Trophoblast cell (in vitro differentiated cells and primary cell): Measurements from ENCODE around the gene OR4M2. TPM values are rescaled to one million over a fixed set of nuclear protein-coding genes. Genes with fewer than 3 reads are reported as not detected.
"Not testable (repeated sequence)": the region's sequence is repeated elsewhere in the genome, so short reads cannot be mapped to it uniquely, and the experiment has no call there.

Experiments
- DNase-seq, 2 donors: peaks; one replicate each; pipeline ENCODE4 v3.0.0-alpha.2; 2016
- H2AFZ ChIP-seq: 2 replicates; pipeline ENCODE4 v1.6.1; 2013; ENCODE audit warnings: low read length, moderate library complexity, mild to moderate bottlenecking; ENCODE audit not compliant: insufficient read depth, poor library complexity
- H2AK5ac ChIP-seq: 2 replicates; pipeline ENCODE4 v1.6.1; 2013; ENCODE audit warnings: mild to moderate bottlenecking, low read length
- H2BK120ac ChIP-seq: 2 replicates; pipeline ENCODE4 v1.6.1; 2013; ENCODE audit warnings: low read length, mild to moderate bottlenecking, moderate library complexity; ENCODE audit not compliant: insufficient read depth, poor library complexity
- H2BK12ac ChIP-seq: 2 replicates; pipeline ENCODE4 v1.6.1; 2013; ENCODE audit warnings: mild to moderate bottlenecking, low read length, moderate library complexity
- H2BK5ac ChIP-seq: 2 replicates; pipeline ENCODE4 v1.6.1; 2013; ENCODE audit warnings: low read length, low read depth, moderate library complexity, mild to moderate bottlenecking; ENCODE audit not compliant: poor library complexity
- H3K14ac ChIP-seq: 2 replicates; pipeline ENCODE4 v1.6.1; 2013; ENCODE audit warnings: mild to moderate bottlenecking, low read length
- H3K18ac ChIP-seq: 2 replicates; pipeline ENCODE4 v1.6.1; 2013; ENCODE audit warnings: mild to moderate bottlenecking, low read length
- H3K23ac ChIP-seq: 2 replicates; pipeline ENCODE4 v1.6.1; 2013; ENCODE audit warnings: low read length
- H3K27ac ChIP-seq: 2 replicates; pipeline ENCODE4 v1.5.1; 2013; ENCODE audit warnings: low read depth, mild to moderate bottlenecking, inconsistent platforms, low read length, moderate library complexity
- H3K27me3 ChIP-seq: 2 replicates; pipeline ENCODE4 v1.6.1; 2013; ENCODE audit warnings: inconsistent platforms, mild to moderate bottlenecking, low read length, moderate library complexity; ENCODE audit not compliant: insufficient read depth
- H3K36me3 ChIP-seq, 2 experiments: 1 replicate in 1 of 2; 2 replicates in 1 of 2; pipeline ENCODE4 v1.6.1; 2013; ENCODE audit warnings: low read length in 2 of 2, mild to moderate bottlenecking in 2 of 2, moderate library complexity in 1 of 2; ENCODE audit not compliant: insufficient read depth in 2 of 2, control insufficient read depth in 1 of 2
- H3K4ac ChIP-seq: 2 replicates; pipeline ENCODE4 v1.6.1; 2013; ENCODE audit warnings: low read depth, mild to moderate bottlenecking, low read length, moderate library complexity
- H3K4me1 ChIP-seq, 2 experiments: 1 replicate in 1 of 2; 2 replicates in 1 of 2; pipeline ENCODE4 v1.6.1; 2013; ENCODE audit warnings: low read length in 2 of 2, mild to moderate bottlenecking in 2 of 2, moderate library complexity in 1 of 2; ENCODE audit not compliant: insufficient read depth in 2 of 2, control insufficient read depth in 1 of 2
- H3K4me2 ChIP-seq: 2 replicates; pipeline ENCODE4 v1.6.1; 2013; ENCODE audit warnings: inconsistent platforms, mild to moderate bottlenecking, low read length, moderate library complexity
- H3K4me3 ChIP-seq: 2 replicates; pipeline ENCODE4 v1.5.1; 2013; ENCODE audit warnings: mild to moderate bottlenecking, low read depth, low read length, inconsistent platforms
- H3K79me1 ChIP-seq: one replicate; pipeline ENCODE4 v1.6.1; 2013; ENCODE audit warnings: low read length
- H3K79me2 ChIP-seq: 2 replicates; pipeline ENCODE4 v1.6.1; 2013; ENCODE audit warnings: low read length, mild to moderate bottlenecking; ENCODE audit not compliant: control insufficient read depth, insufficient read depth, poor library complexity
- H3K9ac ChIP-seq: 2 replicates; pipeline ENCODE4 v1.6.1; 2013; ENCODE audit warnings: mild to moderate bottlenecking, low read length
- H3K9me3 ChIP-seq: 2 replicates; pipeline ENCODE4 v1.6.1; 2013; ENCODE audit warnings: low read depth, mild to moderate bottlenecking, control low read depth, inconsistent platforms, low read length; ENCODE audit not compliant: insufficient read depth
- H4K12ac ChIP-seq: 2 replicates; pipeline ENCODE4 v1.6.1; 2013; ENCODE audit warnings: low read depth, mild to moderate bottlenecking, low read length, moderate library complexity
- H4K8ac ChIP-seq: 2 replicates; pipeline ENCODE4 v1.6.1; 2013; ENCODE audit warnings: low read depth, mild to moderate bottlenecking, low read length, moderate library complexity
- H4K91ac ChIP-seq: one replicate; pipeline ENCODE4 v1.6.1; 2013; ENCODE audit warnings: low read depth, mild to moderate bottlenecking, low read length, moderate library complexity
- WGBS: extraction: QIAGEN DNeasy Blood & Tissue Kit; methylation state at CpG from one replicate; pipeline ENCODE4 v1.1.7; 2013; ENCODE audit warnings: missing lambda C conversion rate; ENCODE audit not compliant: insufficient read length, insufficient coverage; ENCODE audit errors: extremely low coverage; 5-methylcytosine and 5-hydroxymethylcytosine counted together
- polyA plus RNA-seq: library from polyadenylated mRNA; stranded (reverse); fragments of 200-250 nt; gene quantifications from 2 replicates; pipeline ENCODE4 v1.2.3, GENCODE V29; 2013

The OR4M2 gene, protein sequence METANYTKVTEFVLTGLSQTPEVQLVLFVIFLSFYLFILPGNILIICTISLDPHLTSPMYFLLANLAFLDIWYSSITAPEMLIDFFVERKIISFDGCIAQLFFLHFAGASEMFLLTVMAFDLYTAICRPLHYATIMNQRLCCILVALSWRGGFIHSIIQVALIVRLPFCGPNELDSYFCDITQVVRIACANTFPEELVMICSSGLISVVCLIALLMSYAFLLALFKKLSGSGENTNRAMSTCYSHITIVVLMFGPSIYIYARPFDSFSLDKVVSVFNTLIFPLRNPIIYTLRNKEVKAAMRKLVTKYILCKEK
- not detected in 2 replicates for polyA plus RNA-seq

DNA sequence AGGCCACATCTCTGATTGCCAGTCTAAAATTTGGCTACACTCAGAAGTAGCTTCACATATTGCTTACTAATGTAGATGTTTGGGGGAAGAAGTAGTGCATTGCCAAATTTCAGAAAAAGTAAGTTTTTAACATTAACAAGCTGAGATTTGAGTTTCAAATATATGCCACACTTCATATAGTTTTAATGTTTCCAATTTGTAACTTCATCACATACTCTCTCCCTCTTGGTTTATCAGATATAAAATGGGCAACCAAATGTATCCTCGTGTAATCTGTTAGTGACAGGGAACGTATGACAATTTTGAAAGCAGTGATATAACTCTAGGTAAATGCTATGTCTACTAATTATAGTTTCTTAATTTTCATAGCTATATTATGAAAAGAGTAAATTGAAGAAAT, at the start of gene OR4M2:
Gene OR4M2, plus strand, starts transcription at position 301 of the 400 bp plus-strand sequence. Its CDS starts 98 bp downstream, at position 399.
- not testable (repeated sequence) for H4K12ac ChIP-seq, H3K36me3 ChIP-seq, H3K27me3 ChIP-seq, H3K23ac ChIP-seq, H3K79me2 ChIP-seq, H2AFZ ChIP-seq, H3K9ac ChIP-seq, H2BK5ac ChIP-seq, H3K18ac ChIP-seq, H3K4me2 ChIP-seq, H4K91ac ChIP-seq, H2BK12ac ChIP-seq, H3K4ac ChIP-seq, H2BK120ac ChIP-seq, H3K4me1 ChIP-seq, H3K4me3 ChIP-seq, H2AK5ac ChIP-seq, H3K79me1 ChIP-seq, H3K27ac ChIP-seq, H3K14ac ChIP-seq, H3K9me3 ChIP-seq, H4K8ac ChIP-seq, DNase-seq
- WGBS: no CpG with 5 or more reads among the region's 2 CpGs

DNA sequence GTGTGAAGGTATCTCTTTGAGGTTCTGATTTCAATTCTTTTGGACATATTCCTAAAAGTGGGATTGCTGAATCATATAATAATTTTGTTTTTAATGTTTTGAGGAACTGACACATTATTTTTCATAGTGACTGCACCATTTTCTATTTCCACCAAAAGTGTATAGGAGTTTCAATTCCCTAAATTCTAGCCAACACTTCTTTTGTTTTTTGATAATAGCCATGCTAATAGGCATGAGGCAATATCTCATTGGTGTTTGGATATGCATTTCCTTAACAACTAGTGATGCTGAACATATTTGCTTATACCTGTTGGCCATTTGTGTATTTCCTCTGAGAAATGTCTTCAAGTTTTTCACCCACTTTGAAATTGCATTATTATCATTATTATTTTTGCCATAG, 11.1 kb upstream of the OR4M2 start:
- H3K4me2 ChIP-seq, H4K91ac ChIP-seq: not testable (repeated sequence)

DNA sequence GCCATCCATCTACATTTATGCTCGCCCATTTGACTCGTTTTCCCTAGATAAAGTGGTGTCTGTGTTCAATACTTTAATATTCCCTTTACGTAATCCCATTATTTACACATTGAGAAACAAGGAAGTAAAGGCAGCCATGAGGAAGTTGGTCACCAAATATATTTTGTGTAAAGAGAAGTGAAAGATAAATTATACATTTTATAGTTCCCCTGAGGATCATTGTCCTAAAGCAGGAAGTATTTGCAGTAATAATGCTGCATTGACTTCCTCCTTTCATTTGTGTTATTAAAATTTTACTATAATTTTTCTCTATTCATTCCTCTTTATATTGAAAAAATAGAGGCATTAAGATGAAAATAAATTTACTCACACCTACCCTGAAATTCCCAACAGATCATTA, 1.1 kb downstream of the OR4M2 start:
- not testable (repeated sequence) for H4K12ac ChIP-seq, H3K9ac ChIP-seq, H3K4me3 ChIP-seq, H4K8ac ChIP-seq, H3K9me3 ChIP-seq, H3K14ac ChIP-seq, H2AK5ac ChIP-seq, H3K79me1 ChIP-seq, H3K79me2 ChIP-seq, H3K18ac ChIP-seq, H2BK5ac ChIP-seq, H3K4ac ChIP-seq, H3K4me1 ChIP-seq, H2BK120ac ChIP-seq, H2AFZ ChIP-seq, H3K27me3 ChIP-seq, H4K91ac ChIP-seq, DNase-seq, H3K23ac ChIP-seq, H3K4me2 ChIP-seq, H2BK12ac ChIP-seq, H3K36me3 ChIP-seq, H3K27ac ChIP-seq
- no CpG with 5 or more reads among the region's 3 CpGs for WGBS

More for the DNA sequence above, 11.1 kb upstream of the OR4M2 start:
- H2AFZ ChIP-seq, H4K8ac ChIP-seq, H2BK12ac ChIP-seq, H3K9ac ChIP-seq, H3K23ac ChIP-seq, H3K9me3 ChIP-seq, H3K4me3 ChIP-seq, H3K36me3 ChIP-seq, H3K79me2 ChIP-seq, H2BK120ac ChIP-seq, H4K12ac ChIP-seq, H3K27ac ChIP-seq, H3K4me1 ChIP-seq, H2BK5ac ChIP-seq, DNase-seq, H2AK5ac ChIP-seq, H3K27me3 ChIP-seq, H3K14ac ChIP-seq, H3K4ac ChIP-seq, H3K18ac ChIP-seq, H3K79me1 ChIP-seq: not testable (repeated sequence)

DNA sequence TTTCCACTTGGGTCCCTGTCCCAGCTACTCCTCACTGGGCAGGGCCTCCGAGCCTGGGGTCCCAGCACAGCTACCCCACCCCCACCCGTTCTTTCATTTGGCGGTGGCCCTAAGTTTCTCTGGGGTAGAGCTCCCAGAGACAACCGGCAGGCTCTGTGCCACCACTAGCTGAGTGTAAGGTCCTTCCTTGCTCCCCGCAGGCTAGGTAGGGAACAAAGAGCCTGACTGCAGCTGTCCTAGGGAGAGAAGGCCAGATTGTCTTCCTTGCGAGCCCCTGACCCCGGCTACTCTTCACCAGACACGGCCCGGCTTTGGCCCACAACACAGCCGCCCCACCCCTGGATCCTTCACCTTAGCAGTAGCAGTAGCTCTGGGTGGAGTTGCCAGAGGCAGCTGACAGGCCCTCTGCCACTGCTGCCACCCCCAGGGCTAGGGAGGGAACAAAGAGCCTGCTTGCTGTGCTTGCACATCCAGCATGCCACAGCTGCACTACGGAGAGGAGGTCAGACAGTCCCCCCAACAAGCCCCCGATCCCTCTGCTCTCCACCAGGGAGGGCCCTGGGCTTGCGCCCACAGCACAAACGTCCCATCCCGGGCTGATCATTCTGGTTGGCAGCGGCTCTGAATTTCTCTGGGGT, 18.4 kb downstream of the OR4M2 start:
- not testable (repeated sequence) for H2BK5ac ChIP-seq, H2BK120ac ChIP-seq, H3K23ac ChIP-seq, H4K12ac ChIP-seq, H4K91ac ChIP-seq, H3K14ac ChIP-seq, H3K9ac ChIP-seq, H3K4ac ChIP-seq, H3K79me2 ChIP-seq, H3K79me1 ChIP-seq, H3K27me3 ChIP-seq, DNase-seq, H3K9me3 ChIP-seq, H2BK12ac ChIP-seq, H3K4me1 ChIP-seq, H4K8ac ChIP-seq, H3K27ac ChIP-seq, H3K4me2 ChIP-seq, H2AK5ac ChIP-seq, H3K4me3 ChIP-seq, H2AFZ ChIP-seq, H3K18ac ChIP-seq, H3K36me3 ChIP-seq
- WGBS: no CpG with 5 or more reads among the region's 16 CpGs
